Neutrophil (primary cell): ENCODE measurements around the gene SLC12A2.

Experiments
- H3K27ac ChIP-seq: fragments of 200-600 bp; sonication (generic); 2 replicates; pipeline ENCODE4 v1.5.1; 2016; ENCODE audit warnings: mild to moderate bottlenecking, moderate library complexity
- H3K27me3 ChIP-seq: fragments of 200-600 bp; sonication (generic); 2 replicates; pipeline ENCODE4 v1.6.0; 2016; ENCODE audit warnings: mild to moderate bottlenecking
- H3K36me3 ChIP-seq: fragments of 200-600 bp; sonication (generic); 2 replicates; pipeline ENCODE4 v1.5.1; 2017
- H3K4me1 ChIP-seq, 2 experiments: fragments of 200-600 bp in 1 of 2; sonication (generic) in 1 of 2; 1 replicate in 1 of 2; 2 replicates in 1 of 2; pipeline versions ENCODE4 v1.5.1 to v1.6.1; 2013 to 2016; ENCODE audit warnings: low read depth in 1 of 2, low read length in 1 of 2, mild to moderate bottlenecking in 1 of 2, moderate library complexity in 1 of 2; ENCODE audit not compliant: control insufficient read depth in 1 of 2, insufficient read depth in 1 of 2
- H3K4me3 ChIP-seq, 2 experiments: fragments of 200-600 bp in 1 of 2; sonication (generic) in 1 of 2; 1 replicate in 1 of 2; 2 replicates in 1 of 2; pipeline ENCODE4 v1.5.1; 2013 to 2016; ENCODE audit warnings: low read depth in 1 of 2, low read length in 1 of 2, mild to moderate bottlenecking in 1 of 2, moderate library complexity in 1 of 2
- H3K9me3 ChIP-seq: fragments of 200-600 bp; sonication (generic); 2 replicates; pipeline ENCODE4 v1.5.1; 2016
- CTCF ChIP-seq: fragments of 200-600 bp; sonication (generic); IDR thresholded peaks from 2 replicates; pipeline ENCODE4 v1.5.1; 2016; ENCODE audit warnings: antibody characterized with exemption

SLC12A2 gene

DNA sequence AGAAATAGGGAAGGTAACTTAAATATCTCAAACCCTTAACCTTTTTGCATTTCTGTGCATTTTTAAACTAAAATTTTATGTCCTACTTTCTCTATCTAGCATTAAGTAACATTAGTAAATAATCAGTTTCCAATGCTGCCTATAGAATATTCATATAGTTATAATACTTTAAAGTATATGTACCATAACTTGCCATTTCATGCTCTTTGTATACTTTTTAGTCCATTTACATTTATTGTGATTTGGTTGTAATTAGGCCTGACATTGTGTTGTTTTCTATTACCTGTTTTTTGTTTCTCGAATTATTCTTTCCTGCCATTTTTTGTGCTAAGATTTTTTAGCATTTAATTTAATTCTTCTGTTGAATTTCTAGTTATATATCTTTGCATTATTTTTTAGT, 13.7 kb downstream of the SLC12A2 start:
- TF ChIP-seq CTCF = no peak
- no peaks in the 10 kb centered on the region for H3K27me3 ChIP-seq
- H3K27ac ChIP-seq = no peak overlapping the region
- no peaks in the 10 kb centered on the region for H3K36me3 ChIP-seq
- H3K4me1 ChIP-seq = no peaks in the 10 kb centered on the region
- peaks cover 10% of the 10 kb centered on the region for H3K9me3 ChIP-seq
- H3K4me3 ChIP-seq = no peak overlapping the region

DNA sequence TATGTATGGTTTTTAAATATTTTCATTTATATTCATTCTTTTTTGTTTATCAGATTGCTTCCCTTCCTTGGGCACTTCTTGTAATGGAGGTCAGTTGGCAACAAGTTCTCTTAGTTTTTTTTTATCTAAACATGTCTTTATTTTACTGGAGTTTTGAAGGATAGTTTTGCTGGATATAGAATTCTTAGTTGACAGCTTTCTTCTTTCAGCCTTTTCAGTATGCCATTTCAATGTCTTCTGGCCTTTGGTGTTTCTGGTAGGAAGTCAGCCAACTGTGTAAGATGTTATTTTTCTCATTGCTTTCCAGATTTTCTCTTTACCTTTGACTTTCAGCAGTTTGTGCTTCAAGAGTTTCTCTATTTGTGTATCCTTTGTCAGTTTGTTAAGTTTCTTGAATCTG, 14.2 kb downstream of the SLC12A2 start:
- H3K27ac ChIP-seq = no peak overlapping the region

DNA sequence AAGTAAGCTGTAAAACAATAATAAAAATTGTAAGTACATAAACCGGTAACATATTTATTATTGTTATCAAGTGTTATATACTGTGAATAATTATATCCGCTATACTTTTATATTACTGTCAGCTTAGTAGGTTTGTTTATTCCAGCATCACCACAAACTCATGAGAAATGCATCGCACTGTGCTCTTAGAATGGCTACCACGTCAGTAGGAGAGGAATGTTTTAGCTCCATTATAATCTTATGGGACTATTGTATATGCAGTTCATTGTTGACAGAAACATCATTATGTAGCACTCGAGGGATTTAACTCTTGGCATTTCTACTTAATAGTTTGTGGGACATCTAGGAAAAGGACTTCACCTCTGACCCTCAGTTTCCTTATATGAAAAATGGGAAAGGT, 16.4 kb downstream of the SLC12A2 start:
- Histone ChIP-seq H3K36me3 (no peaks in the 10 kb centered on the region), H3K4me1 (no peaks in the 10 kb centered on the region), H3K9me3 (peaks cover 10% of the 10 kb centered on the region), H3K27me3 (no peaks in the 10 kb centered on the region), H3K4me3 (no peak overlapping the region), H3K27ac (no peak overlapping the region)
- no peak for TF ChIP-seq CTCF

More for the DNA sequence above, 14.2 kb downstream of the SLC12A2 start:
- no peak for TF ChIP-seq CTCF
- Histone ChIP-seq H3K27me3 (no peaks in the 10 kb centered on the region), H3K9me3 (peaks cover 10% of the 10 kb centered on the region), H3K4me1 (no peaks in the 10 kb centered on the region), H3K36me3 (no peaks in the 10 kb centered on the region), H3K4me3 (no peak overlapping the region)

DNA sequence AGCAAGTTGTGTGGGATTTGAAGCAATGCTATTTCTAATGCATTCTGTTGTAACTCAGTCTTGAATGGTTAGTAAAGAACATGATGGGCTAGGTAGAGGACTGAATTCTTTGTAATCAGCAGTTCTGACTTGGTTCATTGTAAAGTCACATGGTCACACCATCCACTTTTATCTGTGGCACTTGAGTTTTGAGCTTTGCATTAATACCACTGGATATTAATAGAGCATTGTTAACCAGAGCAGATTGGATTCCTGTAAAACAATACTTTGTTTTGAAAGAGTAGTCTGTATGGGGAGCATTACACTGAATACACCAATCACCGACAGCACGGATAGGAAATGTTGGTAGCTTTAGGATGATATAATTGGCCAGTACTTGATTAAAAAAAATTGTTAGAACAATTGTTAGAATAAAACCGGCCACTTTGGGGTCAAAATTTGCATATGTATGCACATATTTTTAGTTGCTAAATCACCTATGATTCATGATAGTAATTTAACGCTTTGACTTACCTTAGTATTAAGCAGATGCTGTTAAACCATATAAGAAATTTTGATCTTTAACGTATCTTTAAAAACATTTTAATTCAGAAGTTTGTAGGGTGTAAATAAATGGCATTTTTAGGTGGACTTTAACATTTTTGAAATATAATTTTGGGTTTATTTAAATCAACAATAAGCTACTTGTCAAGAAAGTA, 17.4 kb downstream of the SLC12A2 start:
- Histone ChIP-seq H3K9me3 (peaks cover 10% of the 10 kb centered on the region), H3K27me3 (no peaks in the 10 kb centered on the region), H3K4me3 (no peak overlapping the region), H3K36me3 (no peaks in the 10 kb centered on the region), H3K4me1 (no peaks in the 10 kb centered on the region), H3K27ac (no peak overlapping the region)
- no peak for TF ChIP-seq CTCF

DNA sequence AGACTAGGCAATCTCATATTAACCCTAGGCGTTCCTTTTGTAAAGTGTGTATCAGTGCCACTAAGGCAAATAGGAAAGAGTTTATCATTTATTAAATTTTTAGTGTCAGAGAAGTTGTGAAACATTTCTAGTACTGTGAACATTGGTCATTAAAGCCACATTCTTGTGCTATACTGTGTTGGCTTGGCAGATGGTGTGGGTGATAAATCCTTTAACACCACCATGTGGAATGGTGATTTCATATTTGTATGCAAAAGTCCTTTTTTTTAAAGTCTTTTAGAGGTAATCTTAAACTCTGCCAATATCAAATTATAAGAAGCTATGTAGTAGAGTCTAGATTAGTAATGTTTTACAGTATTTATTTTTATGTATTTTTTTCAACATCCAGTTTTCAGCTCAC, 18.1 kb downstream of the SLC12A2 start:
- H3K27ac ChIP-seq = no peak overlapping the region
- no peak overlapping the region for H3K4me3 ChIP-seq
- H3K36me3 ChIP-seq = no peaks in the 10 kb centered on the region
- TF ChIP-seq CTCF = no peak
- H3K9me3 ChIP-seq = peaks cover 8% of the 10 kb centered on the region
- no peaks in the 10 kb centered on the region for H3K27me3 ChIP-seq
- H3K4me1 ChIP-seq = no peaks in the 10 kb centered on the region
